Smooth muscle cell (in vitro differentiated cells): ENCODE data around the gene LIN7B. TPM values are rescaled to one million over a fixed set of nuclear protein-coding genes. Genes with fewer than 3 reads are reported as not detected.

Experiments used
- DNase-seq: peaks from one replicate; lab custom pipeline; 2025; ENCODE audit not compliant: unreplicated experiment; lab: John Stamatoyannopoulos, UW
- H2AFZ ChIP-seq: fragments of 200-600 bp; sonication (generic); 2 replicates; pipeline ENCODE4 v1.6.0; 2016; ENCODE audit warnings: antibody characterized with exemption, low read depth, mild to moderate bottlenecking
- H3F3A ChIP-seq: fragments of 200-600 bp; sonication (generic); 2 replicates; pipeline ENCODE4 v1.6.0; 2017; ENCODE audit warnings: antibody characterized with exemption, low read depth
- H3K27ac ChIP-seq: fragments of 200-600 bp; sonication (generic); 2 replicates; pipeline ENCODE4 v1.5.1; 2016; ENCODE audit warnings: low read depth, mild to moderate bottlenecking
- H3K27me3 ChIP-seq: fragments of 200-600 bp; sonication (generic); 2 replicates; pipeline ENCODE4 v1.6.1; 2016; ENCODE audit warnings: low read depth, mild to moderate bottlenecking
- H3K36me3 ChIP-seq: fragments of 200-600 bp; sonication (generic); 2 replicates; pipeline ENCODE4 v1.5.1; 2016; ENCODE audit warnings: low read depth
- H3K4me1 ChIP-seq: fragments of 200-600 bp; sonication (generic); 2 replicates; pipeline ENCODE4 v1.5.1; 2016; ENCODE audit warnings: low read depth
- H3K4me2 ChIP-seq: fragments of 200-600 bp; sonication (generic); 2 replicates; pipeline ENCODE4 v1.6.0; 2016; ENCODE audit warnings: mild to moderate bottlenecking
- H3K4me3 ChIP-seq: fragments of 200-600 bp; sonication (generic); 2 replicates; pipeline ENCODE4 v1.5.1; 2016; ENCODE audit warnings: mild to moderate bottlenecking
- H3K79me2 ChIP-seq: fragments of 200-600 bp; sonication (generic); 2 replicates; pipeline ENCODE4 v1.6.0; 2016; ENCODE audit warnings: low read depth, mild to moderate bottlenecking
- H3K9ac ChIP-seq: fragments of 200-600 bp; sonication (generic); 2 replicates; pipeline ENCODE4 v1.6.0; 2016; ENCODE audit warnings: low read depth
- H3K9me3 ChIP-seq: fragments of 200-600 bp; sonication (generic); replicated peaks from 2 replicates; pipeline ENCODE4 v1.5.1; 2016; ENCODE audit warnings: low read depth
- H4K20me1 ChIP-seq: fragments of 200-600 bp; sonication (generic); 2 replicates; pipeline ENCODE4 v1.6.0; 2016; ENCODE audit warnings: low read depth
- CTCF ChIP-seq: fragments of 200-600 bp; sonication (generic); IDR thresholded peaks from 2 replicates; pipeline ENCODE4 v1.5.1; 2017; ENCODE audit warnings: borderline replicate concordance, mild to moderate bottlenecking, antibody characterized with exemption; ENCODE audit not compliant: insufficient read depth, poor library complexity, severe bottlenecking
- WGBS: methylation state at CpG from one replicate; pipeline ENCODE4 v1.1.7; 2016; ENCODE audit warnings: low lambda C conversion rate; 5-methylcytosine and 5-hydroxymethylcytosine counted together
- polyA plus RNA-seq: library from polyadenylated mRNA; unstranded; fragments of >200 nt; fragmentation: Nextera tagmentation; extraction: Ambion mirVana; gene quantifications from 2 replicates; pipeline ENCODE4 v1.2.1, GENCODE V29; 2016
- total RNA-seq: library from RNA; depleted of rRNA; stranded (reverse); fragments of >200 nt; gene quantifications from 2 replicates; pipeline ENCODE4 v1.2.3, GENCODE V29; 2014

Gene LIN7B
- total and polyA plus RNA-seq, 2 experiments from 2014 or later = 11.7 to 24.7 TPM

GRCh38 chr19:49086296-49086695 is 27.9 kb upstream of the LIN7B start:
- DNase-seq = no peak
- Histone ChIP-seq H3K4me2 (peak overlapping the region; percentile 84), H2AFZ (no peak overlapping the region), H3F3A (no peaks in the 10 kb centered on the region), H3K4me3 (peak overlapping the region; percentile 79), H3K79me2 (peaks cover 59% of the 10 kb centered on the region), H4K20me1 (peaks cover 57% of the 10 kb centered on the region), H3K9me3 (no peaks in the 10 kb centered on the region), H3K9ac (peak overlapping the region; percentile 92), H3K27ac (peak overlapping the region; percentile 72), H3K27me3 (no peaks in the 10 kb centered on the region), H3K4me1 (peaks cover 18% of the 10 kb centered on the region), H3K36me3 (no peaks in the 10 kb centered on the region)
- WGBS = 72% methylated on average over 11 of the region's 11 CpGs
- no peak for TF ChIP-seq CTCF

- H3K79me2 ChIP-seq = peaks cover 85% of the 10 kb centered on the region
- H4K20me1 ChIP-seq = peaks cover 100% of the 10 kb centered on the region
- H3K4me2 ChIP-seq = no peak overlapping the region
- H3K36me3 ChIP-seq = no peaks in the 10 kb centered on the region
- H3K4me1 ChIP-seq = peaks cover 10% of the 10 kb centered on the region
- no peaks in the 10 kb centered on the region for H3K9me3 ChIP-seq
- no peaks in the 10 kb centered on the region for H3K27me3 ChIP-seq
- peaks cover 12% of the 10 kb centered on the region for H3F3A ChIP-seq
- H3K4me3 ChIP-seq = no peak overlapping the region
- TF ChIP-seq CTCF = no peak
- DNase-seq = no peak
- no peak overlapping the region for H2AFZ ChIP-seq
- no peak overlapping the region for H3K27ac ChIP-seq
- WGBS = 97% methylated on average over 17 of the region's 17 CpGs
- H3K9ac ChIP-seq = no peak overlapping the region
Measured at GRCh38 chr19:49091391-49092038, 22.7 kb upstream of the LIN7B start.

- TF ChIP-seq CTCF = no peak
- H3K4me2 ChIP-seq = no peak overlapping the region
- WGBS = 99% methylated on average over 6 of the region's 6 CpGs
- peaks cover 100% of the 10 kb centered on the region for H4K20me1 ChIP-seq
- no peak for DNase-seq
- H2AFZ ChIP-seq = no peak overlapping the region
- no peaks in the 10 kb centered on the region for H3K4me1 ChIP-seq
- no peak overlapping the region for H3K27ac ChIP-seq
- no peaks in the 10 kb centered on the region for H3K36me3 ChIP-seq
- no peak overlapping the region for H3K4me3 ChIP-seq
- peaks cover 22% of the 10 kb centered on the region for H3F3A ChIP-seq
- no peaks in the 10 kb centered on the region for H3K27me3 ChIP-seq
- H3K9ac ChIP-seq = no peak overlapping the region
- H3K9me3 ChIP-seq = no peaks in the 10 kb centered on the region
- peaks cover 73% of the 10 kb centered on the region for H3K79me2 ChIP-seq
Measured at GRCh38 chr19:49092686-49093085, 21.5 kb upstream of the LIN7B start.
